Activated T-cell treated with anti-CD3 and anti-CD28 coated beads for 4 hours (primary cell): ENCODE results near the gene KCNN1.

ENCODE experiments used
- DNase-seq: peaks from one replicate; pipeline ENCODE4 v3.0.0-alpha.2; 2020

The KCNN1 gene

DNA sequence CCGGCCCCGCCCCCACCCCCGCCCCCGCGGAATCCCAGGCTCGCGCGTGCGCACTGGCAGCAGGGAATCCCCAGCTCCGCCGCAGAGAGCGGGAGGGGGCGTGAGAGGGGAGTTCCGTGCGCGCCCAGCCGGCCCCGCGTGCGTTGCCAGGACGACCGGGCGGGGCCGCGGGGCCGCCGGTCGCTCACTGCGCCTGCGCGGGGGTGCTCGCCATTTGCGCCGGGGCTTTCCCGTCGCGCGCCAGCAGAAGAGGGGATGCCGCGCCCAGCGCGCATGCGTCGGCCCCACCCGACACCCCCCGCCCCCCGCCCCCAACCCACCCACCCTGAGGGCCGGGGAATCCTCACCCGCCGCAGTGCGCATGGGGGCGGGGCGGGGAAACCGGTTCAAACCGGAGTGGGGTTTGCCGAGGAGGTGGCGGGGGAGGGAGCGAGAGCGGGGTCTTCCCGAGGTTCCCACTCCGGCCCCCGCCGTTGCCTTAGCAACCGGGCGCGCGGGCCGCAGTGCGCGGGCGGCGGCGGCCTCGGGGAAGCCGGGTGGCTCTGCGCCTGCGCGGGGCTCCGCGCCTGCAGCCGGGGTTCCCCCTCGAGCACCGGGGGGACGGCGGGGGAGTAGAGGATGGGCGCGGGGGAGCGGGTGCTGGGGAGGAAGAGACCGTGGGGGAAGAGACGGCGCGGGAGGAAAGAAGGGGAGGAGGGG is 18.9 kb upstream of the KCNN1 start:
- peak; percentile 92 for DNase-seq

DNA sequence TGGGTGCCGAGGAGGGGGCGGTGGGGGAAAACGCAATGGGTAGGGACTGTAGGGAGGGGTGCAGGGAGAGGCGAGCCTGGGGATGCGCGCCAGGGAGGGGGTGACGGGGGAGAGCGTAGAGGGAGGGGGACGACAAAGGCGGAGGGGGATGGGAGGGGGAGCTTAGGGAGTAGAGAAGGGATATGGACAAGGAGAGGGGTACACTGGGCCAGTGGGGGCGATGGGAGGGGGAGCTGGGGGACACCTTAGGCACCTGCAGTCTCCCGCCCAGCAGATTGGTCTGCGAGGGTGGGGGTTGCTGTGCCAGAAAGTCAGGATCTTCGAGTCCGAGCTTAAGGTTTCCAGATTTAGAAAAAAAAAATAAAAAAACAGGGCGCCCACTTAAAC is 18.4 kb upstream of the KCNN1 start:
- no peak for DNase-seq

DNA sequence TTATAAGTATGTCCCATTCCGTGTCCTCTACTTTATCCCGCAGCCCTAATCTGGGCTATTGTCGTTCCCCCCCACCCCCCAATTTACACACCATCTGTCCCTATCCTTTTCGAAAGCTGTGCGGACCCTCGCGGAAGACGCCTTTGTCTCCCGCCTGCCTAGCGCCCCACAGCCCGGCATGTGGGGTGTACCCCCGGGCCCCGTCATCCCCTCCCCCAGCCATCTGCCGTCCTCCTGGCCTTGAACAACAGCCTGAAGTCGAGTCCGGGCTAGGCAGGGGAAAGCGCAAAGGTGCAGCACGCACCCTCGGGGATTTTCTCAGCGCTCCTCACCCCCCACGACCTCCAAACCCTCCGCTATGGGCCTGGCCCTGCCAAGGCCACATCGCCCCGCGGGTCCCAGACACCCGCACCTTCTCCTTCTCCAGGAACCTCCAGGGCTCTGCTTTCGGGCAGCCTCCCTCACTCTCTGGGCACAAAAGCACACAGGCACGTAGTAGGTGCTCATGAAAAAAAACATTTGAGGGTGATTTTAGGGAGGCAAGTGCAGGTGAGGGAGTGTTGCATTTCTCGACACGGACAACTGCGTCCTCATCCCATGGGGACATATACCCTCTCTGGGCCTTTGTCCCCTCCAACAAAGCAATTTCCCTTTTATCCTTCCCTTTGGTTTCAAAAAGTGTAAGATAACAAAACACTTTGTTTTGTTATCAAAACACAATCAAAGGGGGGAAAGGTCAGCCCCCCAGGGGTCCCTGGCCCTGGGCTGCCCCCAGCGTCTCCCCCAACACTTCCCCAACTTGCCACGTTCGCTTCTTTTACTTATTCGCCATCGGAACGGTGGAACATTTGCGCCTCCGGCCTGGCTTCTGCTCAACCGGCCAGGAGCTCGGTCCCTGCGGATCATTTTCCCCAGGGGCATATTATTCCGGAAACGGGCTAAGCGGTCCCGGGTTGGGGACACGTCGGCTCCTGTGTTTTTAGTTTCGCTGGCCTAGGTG is 17.7 kb upstream of the KCNN1 start:
- DNase-seq: no peak

DNA sequence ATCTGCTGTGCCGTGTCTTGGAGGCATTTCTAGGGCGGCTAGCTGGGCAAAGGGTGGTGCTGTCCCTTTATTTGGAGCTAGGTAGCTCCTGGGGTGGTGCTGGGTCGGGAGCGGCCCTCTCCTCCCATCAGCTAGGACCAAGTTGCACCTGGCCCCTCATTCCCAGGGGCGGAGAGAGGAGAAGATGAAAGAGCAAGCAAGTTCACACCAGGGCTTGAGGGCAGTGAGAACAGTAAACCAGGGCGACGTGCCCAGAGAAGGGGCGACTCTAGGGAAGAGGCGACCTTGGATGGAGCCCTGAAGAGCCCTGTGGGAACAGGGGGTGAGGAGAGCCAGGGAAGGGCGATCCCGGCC is 17.0 kb upstream of the KCNN1 start:
- no peak for DNase-seq

DNA sequence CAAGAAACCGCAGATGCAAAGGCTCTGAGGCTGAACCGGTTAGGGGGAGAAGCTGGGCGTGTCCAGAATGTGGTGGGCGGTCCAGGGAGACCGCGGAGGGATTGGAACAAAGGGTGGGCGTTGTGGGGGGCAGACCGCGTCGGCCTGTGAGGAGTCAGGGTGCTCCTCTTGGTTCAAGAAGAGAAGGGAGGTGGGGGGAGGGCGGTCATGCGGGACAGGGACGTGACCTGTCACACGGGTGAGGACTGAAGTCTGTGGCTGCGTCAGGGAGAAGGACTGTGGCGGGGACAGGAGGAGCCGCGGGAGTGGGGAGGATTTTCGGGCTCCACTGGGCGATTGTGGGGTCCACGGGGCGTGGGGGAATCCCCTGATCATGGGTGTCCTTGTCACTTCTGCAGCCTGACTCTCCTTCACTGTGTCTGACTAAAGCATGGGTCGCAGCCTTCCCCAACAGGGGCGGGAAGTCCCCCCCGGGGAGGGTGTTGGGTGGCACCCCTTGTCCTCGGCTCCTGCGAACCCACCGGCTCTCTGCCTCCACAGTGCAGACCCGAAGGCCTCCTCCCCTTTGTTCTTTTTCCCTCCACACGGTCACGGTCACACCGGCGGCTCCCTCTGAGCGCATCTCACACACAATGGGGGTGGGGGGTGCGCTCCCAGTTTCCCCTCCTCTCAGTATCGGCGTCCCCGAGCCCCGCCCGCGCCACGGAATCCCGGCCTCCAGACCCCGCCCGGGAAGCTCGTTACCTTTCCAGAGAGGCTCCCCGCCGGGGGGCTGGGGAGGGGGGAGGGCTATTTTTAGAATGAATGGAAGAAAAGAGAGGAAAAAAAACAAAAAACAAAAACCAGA is 16.4 kb upstream of the KCNN1 start:
- no peak for DNase-seq

DNA sequence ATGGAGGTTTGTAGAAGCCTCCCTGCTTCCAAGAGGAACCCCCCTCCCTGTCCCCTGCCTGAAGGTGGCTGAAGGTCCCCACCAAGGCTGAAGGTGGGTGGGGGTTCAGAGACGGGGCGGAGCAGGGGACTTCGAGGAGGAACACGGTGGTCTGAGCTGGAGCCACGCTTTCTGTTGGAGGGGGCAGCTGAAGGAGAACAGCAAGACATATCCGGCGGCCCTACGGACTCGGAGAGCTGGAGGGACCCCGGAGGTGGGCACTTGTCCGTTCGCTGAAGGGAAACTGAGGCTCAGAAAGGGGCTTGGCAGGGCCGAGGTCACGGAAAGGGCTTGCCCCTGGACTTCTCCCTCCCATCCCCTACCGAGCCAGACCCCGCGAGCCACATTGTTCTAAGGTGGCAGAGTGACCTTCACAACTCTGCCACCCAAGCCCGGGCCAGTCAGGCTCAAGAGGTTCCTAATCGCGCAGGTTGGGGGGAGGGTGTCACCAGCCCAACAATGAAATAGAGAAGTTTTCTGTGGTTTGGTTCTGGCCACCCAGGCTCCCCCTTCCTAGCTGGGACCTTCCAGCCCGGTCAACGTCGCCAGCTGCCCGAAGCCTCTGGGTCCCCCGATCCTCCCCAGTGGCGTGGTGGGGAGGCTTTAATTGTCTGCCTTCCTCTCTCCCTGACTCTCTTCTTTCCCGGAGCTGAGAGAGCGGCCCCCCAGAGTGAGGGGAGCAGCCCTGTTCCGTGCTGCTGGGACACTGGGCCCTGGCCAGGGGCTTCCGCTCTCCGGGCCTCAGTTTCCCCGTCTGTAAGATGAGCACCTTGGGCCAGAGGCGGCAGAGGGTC is 15.5 kb upstream of the KCNN1 start:
- DNase-seq: no peak

DNA sequence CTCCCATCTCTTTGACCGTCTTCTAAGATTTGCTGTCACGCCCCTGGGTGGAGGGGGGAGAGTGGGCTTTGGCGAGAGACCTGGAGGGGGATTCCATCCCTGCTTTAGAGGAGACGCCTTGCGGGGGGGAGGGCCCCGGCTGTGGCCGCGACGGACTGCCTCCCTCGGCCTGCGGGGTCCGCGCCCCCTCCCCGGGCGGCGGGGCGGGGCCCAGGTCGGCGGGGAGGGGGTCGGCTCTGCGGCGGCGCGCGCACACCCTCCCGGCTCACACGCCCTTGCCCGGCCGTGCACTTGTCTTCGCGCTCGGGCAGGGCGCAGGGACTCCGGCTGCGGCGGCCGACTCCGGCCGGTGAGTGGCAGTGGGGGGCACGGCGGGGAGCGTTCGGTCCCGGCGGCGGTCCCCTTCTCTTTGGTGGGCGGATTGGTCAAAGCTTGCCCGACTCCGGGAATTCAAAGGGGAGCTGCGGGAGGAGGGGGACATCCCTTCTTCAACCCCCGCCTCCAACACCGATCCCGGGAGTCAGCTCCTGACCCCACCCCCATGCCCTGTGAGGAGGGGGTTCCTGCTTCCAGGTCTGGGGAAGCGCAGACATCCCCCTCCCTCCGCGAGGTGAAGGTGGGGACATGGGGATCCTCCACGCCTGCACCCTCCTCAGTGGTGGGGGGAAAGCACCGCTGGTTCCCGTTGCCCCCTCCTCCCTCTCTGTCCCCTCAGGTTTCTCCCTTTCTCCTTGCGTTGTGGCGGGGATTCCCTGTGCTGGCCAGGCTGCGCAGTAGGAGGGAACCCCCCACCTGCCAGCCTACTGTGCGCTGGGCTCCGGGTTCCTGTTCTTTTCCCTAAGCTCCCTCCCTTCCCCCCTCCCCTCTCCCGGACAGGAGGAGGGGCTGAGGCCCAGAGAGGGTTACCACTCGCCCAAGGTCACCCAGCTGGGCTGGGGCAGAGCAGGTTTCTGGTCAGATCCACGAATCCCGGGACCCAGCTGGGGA is 14.6 kb upstream of the KCNN1 start:
- no peak for DNase-seq

DNA sequence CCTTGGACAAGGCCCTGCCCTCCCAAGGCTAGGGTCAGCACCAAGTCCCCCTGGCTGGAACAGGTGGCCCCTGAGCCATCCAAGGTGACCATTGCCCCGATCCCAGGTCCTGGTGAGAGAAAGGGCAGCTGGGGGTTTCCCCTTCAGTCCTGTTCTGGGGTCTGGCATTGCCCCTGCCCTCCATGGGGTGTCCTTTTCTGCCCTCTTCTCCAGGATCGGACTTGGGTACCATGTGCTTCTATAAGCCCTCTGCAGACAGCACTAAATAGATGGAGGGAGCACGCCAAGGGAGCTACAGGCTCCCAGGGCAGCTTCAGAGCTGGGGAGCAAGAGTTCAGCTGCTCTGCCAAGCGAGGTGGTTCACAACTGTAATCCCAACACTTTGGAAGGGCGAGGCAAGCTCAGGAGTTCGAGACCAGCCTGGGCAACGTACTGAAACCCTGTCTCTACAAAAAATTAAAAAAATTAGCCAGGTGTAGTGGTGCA is 13.5 kb upstream of the KCNN1 start:
- no peak for DNase-seq

DNA sequence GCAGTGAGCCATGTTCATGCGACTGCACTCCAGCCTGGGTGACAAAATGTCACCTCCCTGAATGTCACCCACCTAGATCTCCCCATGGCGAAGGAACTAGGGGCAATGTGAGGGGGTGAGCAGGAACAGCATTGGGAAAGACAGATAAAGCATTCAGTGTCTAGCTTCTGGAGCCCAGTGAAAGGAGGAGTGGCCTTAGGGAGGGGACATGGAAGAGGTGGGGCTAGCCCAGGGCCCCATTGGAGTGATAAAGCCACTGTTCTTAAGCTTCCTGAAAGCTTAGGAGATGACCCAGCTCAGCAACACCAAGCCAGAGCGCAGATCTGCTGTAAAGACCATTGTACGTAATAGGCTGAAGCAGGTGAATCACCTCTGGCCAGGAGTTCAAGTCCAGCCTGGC is 13.0 kb upstream of the KCNN1 start:
- DNase-seq: no peak

DNA sequence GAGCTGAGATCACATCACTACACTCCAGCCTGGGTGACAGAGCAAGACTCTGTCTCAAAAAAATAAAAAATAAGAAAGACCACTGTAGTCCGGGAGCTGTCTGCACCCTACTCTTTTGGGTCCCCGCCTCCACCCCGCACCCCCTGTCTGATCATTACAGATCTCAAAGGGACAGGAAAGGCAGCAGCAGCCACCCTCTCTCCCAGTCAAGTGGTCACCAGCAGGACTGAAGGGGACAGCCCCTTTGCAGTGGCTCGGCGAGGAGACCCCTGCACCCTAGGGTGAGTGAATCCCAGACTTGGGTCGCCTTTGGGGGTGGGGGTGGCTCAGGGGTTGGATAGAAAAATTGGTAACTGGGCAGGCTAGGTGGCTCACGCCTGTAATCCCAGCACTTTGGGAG is 12.5 kb upstream of the KCNN1 start:
- DNase-seq: no peak

DNA sequence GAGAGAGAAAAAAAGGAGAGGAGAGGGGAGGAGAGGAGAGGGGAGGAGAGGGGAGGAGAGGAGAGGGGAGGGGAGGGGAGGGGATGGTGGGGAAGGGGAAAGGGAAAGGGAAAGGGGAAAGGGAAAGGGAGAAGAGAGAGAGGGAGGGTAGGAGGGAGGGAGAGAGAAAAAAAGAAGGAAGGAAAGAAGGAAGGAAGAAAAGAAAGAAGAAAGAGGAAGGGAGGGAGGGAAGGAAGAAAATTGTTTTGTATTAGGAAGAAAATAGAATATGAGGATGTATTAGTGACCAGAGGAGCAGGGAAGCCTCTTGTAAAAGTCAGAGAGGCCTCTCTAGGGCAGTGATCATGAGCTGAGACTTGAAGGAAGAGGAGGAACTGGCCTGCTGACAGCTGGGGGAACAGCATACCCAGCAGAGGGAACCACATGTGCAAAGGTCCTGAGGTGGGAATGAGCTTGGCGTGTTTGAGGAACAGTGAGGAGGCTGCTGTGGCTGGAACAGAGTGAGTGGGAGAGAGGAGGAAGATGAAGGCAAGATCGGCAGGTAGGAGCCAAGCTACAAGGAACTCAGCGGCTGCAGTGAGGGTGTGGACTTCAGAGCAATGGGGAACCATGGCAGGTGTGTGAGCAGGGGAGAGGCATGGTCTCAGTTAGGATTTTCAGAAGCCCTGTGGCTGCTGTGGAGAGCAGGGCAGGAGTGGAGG is 9.6 kb upstream of the KCNN1 start:
- DNase-seq: no peak

DNA sequence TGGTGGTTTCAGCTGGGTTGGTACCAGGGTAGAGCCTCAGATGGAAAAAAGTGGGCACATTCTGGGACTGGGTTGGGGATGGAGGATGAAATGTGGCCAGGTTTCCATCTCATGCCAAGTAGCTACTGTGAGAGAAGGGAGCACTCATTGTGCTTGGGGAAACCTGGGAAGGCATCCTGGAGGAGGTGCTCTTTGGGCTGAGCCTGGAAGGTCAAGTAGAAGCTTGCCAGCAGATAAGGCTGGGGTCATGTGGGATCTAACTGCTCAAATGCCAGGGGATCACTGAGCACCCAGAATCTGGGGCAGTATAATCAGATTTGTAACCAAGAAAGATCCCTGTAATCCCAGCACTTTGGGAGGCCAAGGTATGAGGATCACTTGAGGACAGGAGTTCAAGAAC is 9.0 kb upstream of the KCNN1 start:
- no peak for DNase-seq

DNA sequence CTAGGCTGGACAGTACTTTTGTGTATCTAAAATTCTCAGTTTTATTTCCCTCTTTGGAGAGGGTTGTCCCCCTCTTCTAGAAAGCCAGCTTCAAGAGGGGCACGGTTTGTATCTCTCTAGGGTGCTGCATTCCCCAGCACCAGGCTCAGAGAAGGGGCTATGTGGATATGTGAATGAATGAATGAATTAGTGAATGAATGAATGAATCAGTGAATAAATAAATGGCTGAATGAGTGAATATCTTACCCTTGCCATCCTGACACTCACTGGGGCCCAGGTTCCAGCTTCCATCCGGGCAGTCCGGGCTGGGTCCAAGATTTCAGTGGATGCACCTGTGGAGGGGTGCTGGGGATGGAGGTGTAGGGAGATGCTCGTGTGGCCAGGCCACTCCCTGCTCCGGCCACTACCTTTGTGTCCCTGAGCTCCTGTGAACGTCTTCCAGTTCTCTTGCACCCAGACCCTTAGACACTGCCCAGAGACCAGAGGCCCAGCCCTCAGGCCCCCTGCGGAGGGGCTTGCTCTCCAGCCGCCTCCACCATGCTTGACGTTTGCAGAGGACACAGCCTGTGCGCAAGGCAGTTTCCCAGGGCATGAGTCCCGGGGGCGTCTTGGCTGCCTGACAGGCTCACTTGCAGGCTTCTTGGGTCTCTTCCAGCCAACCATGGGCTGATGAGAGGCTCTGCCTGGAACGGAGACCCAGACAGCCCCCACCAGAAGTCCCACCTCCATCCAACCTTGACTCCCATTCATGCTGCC is 2.8 kb upstream of the KCNN1 start:
- DNase-seq: no peak

DNA sequence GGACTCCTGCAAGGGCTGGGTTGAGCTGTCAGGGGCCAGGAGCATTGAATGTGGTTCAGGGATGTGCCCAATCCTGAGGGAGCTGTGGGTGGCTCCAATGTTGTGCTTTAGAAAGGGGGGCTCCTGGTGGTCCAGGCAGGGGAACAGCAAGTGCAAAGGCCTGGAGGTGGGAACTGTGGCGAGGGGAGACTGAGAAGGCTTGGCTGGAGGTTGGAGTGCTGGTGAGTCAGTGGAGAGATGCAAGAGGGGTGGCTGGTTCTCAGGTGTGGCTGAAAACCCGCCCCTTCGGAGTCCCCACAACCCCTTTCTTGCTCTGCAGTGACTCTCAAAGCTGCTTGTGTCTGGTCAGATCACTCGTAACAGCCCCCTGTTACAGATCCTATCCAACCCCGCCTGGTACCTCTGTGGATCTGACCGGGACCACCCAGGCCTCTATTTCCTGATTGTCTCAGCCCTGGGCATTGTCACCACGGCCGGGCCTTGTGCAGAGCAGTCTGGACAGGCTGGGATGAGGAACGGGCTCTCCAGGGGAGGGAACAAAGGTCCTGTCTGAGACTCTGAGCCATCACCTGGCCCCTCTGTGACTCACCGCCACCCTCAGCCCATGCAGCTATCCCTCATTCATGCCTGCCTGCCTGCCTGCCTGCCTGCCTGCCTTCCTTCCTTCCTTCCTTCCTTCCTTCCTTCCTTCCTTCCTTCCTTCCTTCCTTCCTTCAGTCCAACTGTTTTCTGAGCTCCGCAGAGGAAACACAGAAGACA is 1.4 kb upstream of the KCNN1 start:
- no peak for DNase-seq

DNA sequence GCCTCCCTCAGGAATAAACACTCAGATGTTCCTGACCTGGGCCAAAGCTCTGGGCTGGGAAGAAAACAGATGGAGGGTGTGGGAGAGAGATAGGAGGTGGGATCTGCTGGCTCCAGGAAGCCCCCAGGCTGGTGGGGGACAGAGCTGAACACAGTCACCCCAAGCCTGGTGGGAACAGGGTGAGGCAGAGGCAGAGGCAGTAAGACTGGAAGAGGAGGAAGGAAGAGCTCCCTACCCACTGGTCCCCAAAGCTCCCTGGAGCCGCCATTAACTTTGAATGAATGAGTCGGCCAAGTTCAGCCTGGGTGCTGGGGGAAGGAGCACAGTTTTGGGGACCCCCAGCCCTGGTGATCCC is 801 bp upstream of the KCNN1 start:
- DNase-seq: no peak

DNA sequence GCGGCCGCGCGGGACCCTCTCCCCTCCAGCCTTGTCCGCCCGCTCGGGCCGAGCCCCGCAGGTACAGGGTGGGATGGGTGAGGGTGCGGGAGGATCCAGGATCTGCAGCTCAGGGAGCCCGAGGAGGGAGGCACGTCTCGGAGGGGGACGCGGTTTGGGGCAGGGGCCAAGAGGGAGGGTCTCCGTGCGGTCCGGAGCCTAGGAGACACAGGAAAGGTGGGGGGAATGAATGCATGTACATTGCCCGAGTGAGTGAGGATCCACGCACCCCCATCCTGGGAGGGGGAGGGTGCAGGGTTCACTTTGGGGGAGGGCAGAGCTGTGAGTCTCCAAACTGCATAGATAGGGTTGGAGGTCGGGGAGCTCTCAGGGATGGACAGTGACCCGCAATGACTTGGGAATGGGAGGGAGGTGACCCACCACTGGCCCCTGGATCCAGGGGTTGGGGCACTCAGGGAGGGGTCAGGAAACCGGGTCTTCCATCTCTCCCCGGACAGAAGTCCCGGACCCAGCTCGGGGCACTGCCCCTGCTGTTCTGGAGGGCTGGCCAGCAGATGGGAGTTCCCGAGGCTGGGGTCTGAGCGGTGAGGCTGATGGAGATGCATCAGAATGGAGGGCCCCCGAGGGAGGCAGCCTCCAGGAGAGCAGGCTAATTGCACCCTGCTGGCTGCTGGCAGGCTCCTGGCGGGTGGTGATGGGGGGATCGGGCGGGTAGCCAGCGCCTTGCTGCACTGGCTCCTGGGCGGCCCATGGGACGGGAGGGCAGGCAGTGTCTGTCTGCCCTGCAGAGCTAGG is 547 bp downstream of the KCNN1 start:
- no peak for DNase-seq

DNA sequence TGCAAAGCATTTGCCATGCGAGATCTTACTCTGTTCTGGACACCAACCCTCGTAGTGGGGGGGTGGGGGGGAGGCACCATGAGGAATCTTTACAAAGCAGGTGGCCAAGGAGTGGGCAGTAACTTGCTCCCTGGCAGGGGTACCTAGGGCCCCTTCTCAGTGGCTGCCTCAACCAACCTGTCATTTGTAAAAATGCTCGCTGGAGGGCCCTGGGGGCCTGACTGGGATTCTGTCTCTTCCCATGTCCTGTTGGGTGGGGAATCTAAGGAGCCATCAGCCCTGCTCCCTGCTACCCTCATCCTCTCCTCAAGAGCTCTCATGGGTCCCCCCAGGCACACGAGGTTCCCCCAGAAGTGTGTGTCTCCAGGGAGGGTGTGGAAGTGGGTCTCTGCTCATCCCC is 1.5 kb downstream of the KCNN1 start:
- DNase-seq: no peak
